Common myeloid progenitor, CD34-positive (primary cell): ENCODE data around the gene PLG.
"Not testable (repeated sequence)": the region's sequence is repeated elsewhere in the genome, so short reads cannot be mapped to it uniquely, and the experiment has no call there.

Experiments used
- CTCF ChIA-PET: fragments of 350-600 bp; sonication (Branson Sonifier 250); formaldehyde crosslinking; loops from one replicate; lab custom pipeline; 2021; ENCODE audit warnings: antibody characterized with exemption; lab: Charles Lee
- POLR2A ChIA-PET: fragments of 350-600 bp; sonication (Branson Sonifier 250); formaldehyde crosslinking; loops from one replicate; lab custom pipeline; 2021; ENCODE audit warnings: antibody characterized with exemption; lab: Charles Lee
- DNase-seq, 3 donors: peaks; one replicate each; pipeline versions ENCODE4 v3.0.0 to v3.0.0-alpha.2; 2013
- H3K27ac ChIP-seq, 2 experiments: 1 replicate in 1 of 2; 2 replicates in 1 of 2; pipeline ENCODE4 v1.7.0; 2013; ENCODE audit warnings: inconsistent platforms in 2 of 2, low read length in 2 of 2, mild to moderate bottlenecking in 2 of 2, low read depth in 1 of 2, moderate library complexity in 1 of 2; ENCODE audit not compliant: severe bottlenecking in 2 of 2, insufficient read depth in 1 of 2, poor library complexity in 1 of 2
- H3K27me3 ChIP-seq, 5 experiments: replicated peaks in 2 of 5; 1 replicate in 3 of 5; 2 replicates in 2 of 5; pipeline versions ENCODE4 v1.6.1 to v1.7.0; 2013; ENCODE audit warnings: low read length in 4 of 5, mild to moderate bottlenecking in 2 of 5, moderate library complexity in 2 of 5, inconsistent platforms in 1 of 5; ENCODE audit not compliant: insufficient read depth in 5 of 5, control insufficient read depth in 4 of 5
- H3K36me3 ChIP-seq, 4 experiments: 1 replicate in 2 of 4; 2 replicates in 2 of 4; pipeline versions ENCODE4 v1.6.1 to v1.7.0; 2013; ENCODE audit warnings: low read length in 3 of 4, control low read depth in 1 of 4, mild to moderate bottlenecking in 1 of 4; ENCODE audit not compliant: control insufficient read depth in 4 of 4, insufficient read depth in 4 of 4
- H3K4me1 ChIP-seq, 4 experiments: 1 replicate in 3 of 4; 2 replicates in 1 of 4; pipeline versions ENCODE4 v1.6.1 to v1.7.1; 2013; ENCODE audit warnings: low read length in 3 of 4, mild to moderate bottlenecking in 3 of 4, control low read depth in 1 of 4, inconsistent platforms in 1 of 4, moderate library complexity in 1 of 4; ENCODE audit not compliant: control insufficient read depth in 4 of 4, insufficient read depth in 4 of 4; ENCODE audit errors: control extremely low read depth in 1 of 4
- H3K4me3 ChIP-seq, 7 experiments: 1 replicate in 4 of 7; 2 replicates in 3 of 7; pipeline versions ENCODE4 v1.5.1 to v1.7.0; 2013; ENCODE audit warnings: mild to moderate bottlenecking in 7 of 7, low read length in 6 of 7, moderate library complexity in 6 of 7, inconsistent platforms in 2 of 7, low read depth in 2 of 7, control low read depth in 1 of 7; ENCODE audit not compliant: insufficient read depth in 4 of 7, control insufficient read depth in 1 of 7; ENCODE audit errors: extremely low read depth in 1 of 7
- H3K9me3 ChIP-seq, 5 experiments: 1 replicate in 4 of 5; 2 replicates in 1 of 5; pipeline versions ENCODE4 v1.6.1 to v1.7.1; 2013; ENCODE audit warnings: low read length in 4 of 5, mild to moderate bottlenecking in 2 of 5, inconsistent platforms in 1 of 5, low read depth in 1 of 5, moderate library complexity in 1 of 5; ENCODE audit not compliant: control insufficient read depth in 4 of 5, insufficient read depth in 2 of 5; ENCODE audit errors: control extremely low read depth in 1 of 5
- WGBS: methylation state at CpG from one replicate; pipeline ENCODE4 v1.1.5; 2013; ENCODE audit not compliant: insufficient coverage; 5-methylcytosine and 5-hydroxymethylcytosine counted together

The PLG gene

DNA sequence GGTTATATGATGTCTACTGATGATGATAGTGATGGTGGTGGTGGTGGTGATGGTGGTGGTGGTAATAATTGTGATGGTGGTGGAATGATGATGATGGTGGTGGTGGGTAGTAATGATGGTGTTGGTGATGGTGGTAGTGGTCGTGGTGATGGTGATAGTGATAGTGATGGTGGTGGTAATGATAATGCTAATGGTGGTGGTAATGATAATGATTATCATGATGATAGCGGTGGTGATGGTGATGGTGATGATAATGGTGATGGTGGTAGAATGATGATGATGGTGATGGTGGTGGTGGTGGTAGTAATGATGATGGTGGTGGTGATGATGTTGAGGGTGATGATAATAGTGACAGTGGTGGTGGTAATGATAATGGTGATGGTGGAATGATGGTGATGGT lies 33.5 kb upstream of the PLG start:
- no peaks in the 10 kb centered on the region for H3K36me3 ChIP-seq
- ChIA-PET POLR2A (no interaction called here), CTCF (no interaction called here)
- H3K4me3 ChIP-seq = no peak overlapping the region
- no peaks in the 10 kb centered on the region for H3K4me1 ChIP-seq
- no peak for DNase-seq
- peaks cover 0 to 1% (median 0%) of the 10 kb centered on the region in 5 experiments for H3K9me3 ChIP-seq
- no peak overlapping the region for H3K27ac ChIP-seq
- peaks cover 0 to 3% (median 0%) of the 10 kb centered on the region in 5 experiments for H3K27me3 ChIP-seq
- 75% methylated on average over 2 of the region's 2 CpGs for WGBS

DNA sequence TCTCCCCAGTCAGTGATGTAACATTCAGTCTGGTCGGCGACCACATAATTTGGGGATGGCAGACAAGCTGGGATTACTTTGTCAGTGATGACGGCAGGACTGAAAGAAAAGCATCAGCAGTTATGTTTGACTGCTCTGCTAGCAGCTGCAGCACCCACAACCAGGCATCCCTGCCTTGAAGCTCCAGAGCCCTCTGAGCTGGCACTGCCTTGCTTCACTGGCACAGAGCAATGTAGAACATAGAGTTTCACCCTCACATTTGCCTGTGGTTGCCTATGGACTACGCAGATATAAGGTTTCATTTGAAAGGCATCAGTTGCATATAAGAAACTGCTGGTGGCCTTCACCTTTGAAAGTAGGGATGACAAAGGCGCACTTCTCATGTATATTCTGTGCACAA lies 25.6 kb upstream of the PLG start:
- peaks cover 0 to 17% (median 3%) of the 10 kb centered on the region in 5 experiments for H3K27me3 ChIP-seq
- DNase-seq, CTCF ChIA-PET, H3K9me3 ChIP-seq, H3K36me3 ChIP-seq, H3K4me3 ChIP-seq, H3K4me1 ChIP-seq, H3K27ac ChIP-seq, POLR2A ChIA-PET: not testable (repeated sequence)
- 92% methylated on average over 5 of the region's 5 CpGs for WGBS

DNA sequence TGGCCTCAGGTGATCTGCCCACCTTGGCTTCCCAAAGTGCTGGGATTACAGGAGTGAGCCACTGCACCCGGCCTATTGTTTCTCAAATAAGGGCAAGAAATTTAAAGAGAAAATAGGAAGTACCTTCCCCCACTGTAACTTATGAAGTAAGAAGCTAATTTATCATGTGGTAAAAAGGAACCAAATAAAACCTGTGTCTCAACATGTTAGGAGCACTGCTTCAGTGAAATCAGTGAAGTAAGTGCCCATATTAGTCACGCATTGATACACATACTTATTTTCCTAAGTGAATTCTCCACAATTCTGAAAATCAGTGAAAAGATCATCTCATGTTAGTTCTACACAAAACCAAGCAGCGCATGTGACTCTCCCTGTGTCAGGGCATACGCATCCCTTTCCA lies 23.8 kb upstream of the PLG start:
- H3K27me3 ChIP-seq = peaks cover 0 to 17% (median 3%) of the 10 kb centered on the region in 5 experiments
- POLR2A ChIA-PET = no interaction called here
- WGBS = 75% methylated on average over 2 of the region's 4 CpGs
- DNase-seq = no peak
- H3K36me3 ChIP-seq = no peaks in the 10 kb centered on the region
- no peak overlapping the region for H3K27ac ChIP-seq
- CTCF ChIA-PET = no interaction called here
- no peaks in the 10 kb centered on the region for H3K4me1 ChIP-seq
- H3K4me3 ChIP-seq = no peak overlapping the region
- H3K9me3 ChIP-seq = peaks cover 0 to 1% (median 0%) of the 10 kb centered on the region in 5 experiments

DNA sequence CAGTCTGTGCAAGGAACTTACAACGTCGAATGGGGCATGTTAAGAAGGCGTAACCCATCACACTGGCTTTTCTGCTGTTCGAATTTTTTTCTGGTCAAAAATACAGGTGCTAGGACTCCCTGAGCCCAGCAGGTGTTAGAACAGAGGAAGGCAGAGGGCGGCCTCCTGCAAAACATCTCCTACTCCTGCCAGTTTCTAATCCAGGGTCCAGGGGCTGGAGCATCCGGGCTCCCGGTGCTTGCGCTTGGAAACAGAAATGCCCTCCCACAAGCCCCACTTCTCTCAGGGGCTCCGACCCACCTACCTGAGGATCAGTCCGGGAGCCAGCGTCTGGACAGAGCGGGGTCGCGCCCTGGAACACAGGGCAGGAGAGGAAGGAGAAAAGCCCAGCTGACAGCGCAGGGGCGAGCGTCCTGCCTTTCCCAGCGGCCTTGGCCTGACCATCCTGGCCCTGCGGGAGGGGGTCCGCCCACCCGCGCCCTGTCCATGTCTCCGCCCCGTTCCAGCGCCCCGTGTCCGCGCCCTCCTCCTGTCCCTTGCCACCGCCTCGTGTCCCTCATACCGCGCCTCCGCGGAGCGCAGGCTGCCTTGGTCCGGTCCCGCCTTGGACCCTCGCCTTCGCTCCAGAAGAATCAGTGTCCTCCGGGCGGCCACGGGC lies 23.2 kb upstream of the PLG start:
- Histone ChIP-seq H3K36me3 (no peaks in the 10 kb centered on the region), H3K4me1 (no peaks in the 10 kb centered on the region), H3K27ac (no peak overlapping the region), H3K27me3 (peaks cover 0 to 17% (median 3%) of the 10 kb centered on the region in 5 experiments), H3K9me3 (no peaks in the 10 kb centered on the region), H3K4me3 (no peak overlapping the region)
- ChIA-PET CTCF (no interaction called here), POLR2A (no interaction called here)
- WGBS = 18% methylated on average over 35 of the region's 42 CpGs
- no peak for DNase-seq

DNA sequence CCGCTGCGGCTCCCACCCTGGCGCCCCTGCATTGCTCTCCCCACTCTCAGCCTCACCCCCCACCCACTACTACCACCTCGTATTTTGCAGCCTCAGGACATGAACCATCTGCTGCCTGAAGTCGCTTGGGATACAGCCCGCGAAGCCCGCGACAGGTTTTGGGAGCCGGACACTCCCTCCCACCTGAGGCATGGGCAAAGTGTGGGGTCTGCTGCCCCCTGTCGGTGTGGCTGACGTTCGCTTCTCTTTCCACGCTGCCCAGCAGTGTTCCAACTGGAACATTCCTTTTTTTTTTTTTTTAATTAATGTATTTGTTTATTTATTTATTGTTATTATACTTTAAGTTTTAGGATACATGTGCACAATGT lies 22.7 kb upstream of the PLG start:
- 1% methylated on average over 8 of the region's 14 CpGs for whole genome bisulfite sequencing
- Histone ChIP-seq H3K4me1 (no peaks in the 10 kb centered on the region), H3K36me3 (no peaks in the 10 kb centered on the region), H3K27ac (no peak overlapping the region), H3K4me3 (no peak overlapping the region), H3K9me3 (no peaks in the 10 kb centered on the region), H3K27me3 (peaks cover 0 to 17% (median 3%) of the 10 kb centered on the region in 5 experiments)
- DNase-seq = no peak
- CTCF ChIA-PET = no interaction called here
- POLR2A ChIA-PET = no interaction called here

DNA sequence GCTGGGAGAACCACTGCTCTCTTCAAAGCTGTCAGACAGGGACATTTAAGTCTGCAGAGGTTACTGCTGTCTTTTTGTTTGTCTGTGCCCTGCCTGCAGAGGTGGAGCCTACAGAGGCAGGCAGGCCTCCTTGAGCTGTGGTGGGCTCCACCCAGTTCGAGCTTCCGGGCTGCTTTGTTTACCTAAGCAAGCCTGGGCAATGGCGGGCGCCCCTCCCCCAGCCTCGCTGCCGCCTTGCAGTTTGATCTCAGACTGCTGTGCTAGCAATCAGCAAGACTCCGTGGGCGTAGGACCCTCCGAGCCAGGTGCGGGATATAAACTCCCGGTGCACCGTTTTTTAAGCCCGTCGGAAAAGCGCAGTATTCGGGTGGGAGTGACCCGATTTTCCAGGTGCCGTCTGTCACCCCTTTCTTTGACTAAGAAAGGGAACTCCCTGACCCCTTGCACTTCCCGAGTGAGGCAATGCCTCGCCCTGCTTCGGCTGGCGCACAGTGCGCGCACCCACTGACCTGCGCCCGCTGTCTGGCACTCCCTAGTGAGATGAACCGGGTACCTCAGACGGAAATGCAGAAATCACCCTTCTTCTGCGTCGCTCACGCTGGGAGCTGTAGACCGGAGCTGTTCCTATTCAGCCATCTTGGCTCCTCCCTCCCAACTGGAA lies 16.8 kb upstream of the PLG start:
- H3K27me3 ChIP-seq, CTCF ChIA-PET, H3K9me3 ChIP-seq, H3K36me3 ChIP-seq, DNase-seq, POLR2A ChIA-PET, H3K4me3 ChIP-seq, H3K4me1 ChIP-seq, H3K27ac ChIP-seq: not testable (repeated sequence)
- WGBS = 98% methylated on average over 12 of the region's 32 CpGs

DNA sequence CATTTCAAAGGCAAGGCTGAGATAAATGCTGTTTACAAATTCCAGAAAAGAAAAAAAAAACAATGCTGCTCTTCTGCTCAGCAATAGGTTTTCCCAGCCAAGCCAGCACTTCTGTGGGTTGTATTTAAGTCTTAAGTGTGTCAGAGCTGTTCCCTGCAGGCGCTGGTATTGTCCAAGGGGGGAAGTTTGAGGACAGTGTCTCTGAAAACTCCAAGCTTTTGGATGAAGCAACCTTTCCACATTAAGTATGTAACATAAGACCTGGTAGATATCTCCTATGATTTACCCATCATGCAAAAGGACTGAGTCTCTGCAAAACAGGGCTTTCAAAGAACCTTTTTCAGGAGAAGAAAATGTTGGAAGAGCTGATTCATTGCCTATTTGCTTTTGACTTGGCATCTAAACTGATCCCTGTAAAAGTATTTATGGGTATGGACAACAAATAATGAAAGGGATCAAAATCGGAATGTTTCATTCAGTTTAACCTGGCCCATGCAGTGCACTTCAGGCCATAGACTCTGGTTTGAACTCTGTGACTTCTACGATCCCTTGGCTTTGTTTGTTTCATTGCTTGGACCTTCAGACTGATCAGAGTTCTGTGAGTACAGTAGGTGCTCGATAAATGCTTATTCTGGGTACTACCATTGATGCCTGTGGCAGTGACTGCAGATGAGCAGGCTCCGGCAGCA lies 16.1 kb upstream of the PLG start:
- POLR2A ChIA-PET = no interaction called here
- no peaks in the 10 kb centered on the region for H3K27me3 ChIP-seq
- no peaks in the 10 kb centered on the region for H3K36me3 ChIP-seq
- CTCF ChIA-PET = no interaction called here
- WGBS = 100% methylated on average over 4 of the region's 5 CpGs
- H3K4me3 ChIP-seq = no peak overlapping the region
- no peak for DNase-seq
- no peaks in the 10 kb centered on the region for H3K9me3 ChIP-seq
- H3K27ac ChIP-seq = no peak overlapping the region
- no peaks in the 10 kb centered on the region for H3K4me1 ChIP-seq
